Endothelial cell of umbilical vein (primary cell): Measurements from ENCODE around the gene ALDH1A2. TPM values are rescaled to one million over a fixed set of nuclear protein-coding genes. Genes with fewer than 3 reads are reported as not detected.

Experiments used
- BruUV-seq: library from RNA; stranded (reverse); fragments of 400-500 nt; replicated peaks from 2 replicates; lab custom pipeline; 2021; lab: Mats Ljungman, UMichigan
- CTCF ChIA-PET: fragments of 300-600, 350-600 bp; sonication (Branson Sonifier 250); formaldehyde crosslinking; loops from one replicate; lab custom pipeline; 2021; ENCODE audit warnings: antibody characterized with exemption, inconsistent platforms; lab: Charles Lee
- POLR2A ChIA-PET: fragments of 300-600, 350-600 bp; sonication (Branson Sonifier 250); formaldehyde crosslinking; loops from one replicate; lab custom pipeline; 2021; ENCODE audit warnings: antibody characterized with exemption, inconsistent platforms; lab: Charles Lee
- DNase-seq: peaks from one replicate; pipeline ENCODE4 v3.0.0-alpha.2; 2011; ENCODE audit warnings: low read depth, low spot score
- FAIRE-seq: peaks from 2 replicates; lab custom pipeline; 2011; peaks lifted over from hg19 to GRCh38; lab: Jason Lieb, UNC
- H2AFZ ChIP-seq: 2 replicates; pipeline ENCODE4 v1.6.0; 2012; ENCODE audit warnings: low read depth, low read length, control low read depth, inconsistent platforms
- H3K27ac ChIP-seq: 2 replicates; pipeline ENCODE4 v1.5.1; 2011; ENCODE audit warnings: low read depth, mild to moderate bottlenecking, control low read depth, low read length, moderate library complexity; ENCODE audit not compliant: insufficient read depth
- H3K27me3 ChIP-seq, 2 experiments: 2 replicates each; pipeline versions ENCODE4 v1.6.0 to v1.6.1; 2011; ENCODE audit warnings: low read length in 2 of 2, mixed read lengths in 1 of 2; ENCODE audit not compliant: control insufficient read depth in 2 of 2, insufficient read depth in 2 of 2
- H3K36me3 ChIP-seq, 2 experiments: 2 replicates in 1 of 2; 3 replicates in 1 of 2; pipeline ENCODE4 v1.5.1; 2011; ENCODE audit warnings: low read length in 2 of 2, mild to moderate bottlenecking in 1 of 2, moderate library complexity in 1 of 2; ENCODE audit not compliant: control insufficient read depth in 2 of 2, insufficient read depth in 2 of 2; ENCODE audit errors: extremely low read depth in 1 of 2
- H3K4me1 ChIP-seq: 3 replicates; pipeline ENCODE4 v1.5.1; 2011; ENCODE audit warnings: mild to moderate bottlenecking, low read length; ENCODE audit not compliant: control insufficient read depth, insufficient read depth; ENCODE audit errors: extremely low read depth
- H3K4me2 ChIP-seq: 2 replicates; pipeline ENCODE4 v1.6.1; 2011; ENCODE audit warnings: low read length, control low read depth, mixed read lengths; ENCODE audit not compliant: insufficient read depth
- H3K4me3 ChIP-seq, 3 experiments: fragments of 200-600 bp in 1 of 3; sonication (generic), shearing (Covaris generic) in 1 of 3; replicated peaks in 1 of 3; 2 replicates each; pipeline ENCODE4 v1.5.1; 2011 to 2016; ENCODE audit warnings: control low read depth in 3 of 3, low read length in 3 of 3, mild to moderate bottlenecking in 2 of 3, inconsistent platforms in 1 of 3, low read depth in 1 of 3, moderate library complexity in 1 of 3; ENCODE audit not compliant: insufficient read depth in 1 of 3
- H3K79me2 ChIP-seq: 2 replicates; pipeline ENCODE4 v1.6.0; 2012; ENCODE audit warnings: low read length, inconsistent platforms; ENCODE audit not compliant: control insufficient read depth, insufficient read depth
- H3K9ac ChIP-seq: replicated peaks from 2 replicates; pipeline ENCODE3; 2011; ENCODE audit warnings: low read length, control low read depth; ENCODE audit not compliant: insufficient read depth; ENCODE audit errors: extremely low read depth
- H3K9me1 ChIP-seq: replicated peaks from 3 replicates; pipeline ENCODE4 v1.6.0; 2011; ENCODE audit warnings: mild to moderate bottlenecking, low read length; ENCODE audit not compliant: control insufficient read depth, insufficient read depth; ENCODE audit errors: extremely low read depth
- H3K9me3 ChIP-seq: replicated peaks from 2 replicates; pipeline ENCODE4 v1.5.1; 2012; ENCODE audit warnings: low read length, inconsistent platforms; ENCODE audit not compliant: control insufficient read depth, insufficient read depth
- H4K20me1 ChIP-seq: replicated peaks from 2 replicates; pipeline ENCODE3; 2011; ENCODE audit warnings: mild to moderate bottlenecking, low read length; ENCODE audit not compliant: control insufficient read depth, insufficient read depth; ENCODE audit errors: extremely low read depth
- EZH2 ChIP-seq: IDR thresholded peaks from 2 replicates; pipeline ENCODE4 v1.6.1; 2012; ENCODE audit warnings: borderline replicate concordance, low read depth, mild to moderate bottlenecking, moderate library complexity, low read length, inconsistent platforms; ENCODE audit not compliant: severe bottlenecking
- FOS ChIP-seq: IDR thresholded peaks from 2 replicates; pipeline ENCODE4 v1.6.1; 2011; ENCODE audit warnings: mild to moderate bottlenecking, low read length, moderate library complexity, borderline replicate concordance; ENCODE audit not compliant: insufficient read depth
- GATA2 ChIP-seq: IDR thresholded peaks from 2 replicates; pipeline ENCODE4 v1.7.0; 2011; ENCODE audit warnings: low read depth, mild to moderate bottlenecking, moderate library complexity, mixed read lengths, low read length; ENCODE audit not compliant: insufficient read length, insufficient read depth
- JUN ChIP-seq: IDR thresholded peaks from 2 replicates; pipeline ENCODE4 v1.6.1; 2011; ENCODE audit warnings: borderline replicate concordance, low read depth; ENCODE audit not compliant: insufficient read length, insufficient read depth
- MYC ChIP-seq: IDR thresholded peaks from one replicate; pipeline ENCODE4 v1.6.1; 2011; ENCODE audit warnings: mild to moderate bottlenecking, low read depth, low read length
- POLR2A ChIP-seq: IDR thresholded peaks from 2 replicates; pipeline ENCODE4 v1.6.1; 2012; ENCODE audit warnings: low read depth, mild to moderate bottlenecking, control low read depth, low read length
- POLR2AphosphoS5 ChIP-seq: IDR thresholded peaks from 2 replicates; pipeline ENCODE4 v1.6.1; 2012; ENCODE audit warnings: low read depth, mild to moderate bottlenecking, control low read depth, low read length, moderate library complexity; ENCODE audit not compliant: insufficient read depth
- dilution Hi-C: fragments of 300-500 bp; cut with MboI; formaldehyde crosslinking; loops from one replicate; pipeline ENCODE4 v1.15.0; 2019; ENCODE audit warnings: low sequenced_read_pairs; ENCODE audit not compliant: extremely low pct_ligation_motif_present
- intact Hi-C: fragments of 100-400 bp; cut with micrococcal nuclease; formaldehyde crosslinking; loops from one replicate; pipeline ENCODE4 v1.10.0; 2022
- polyA plus RNA-seq, 4 experiments: library from polyadenylated mRNA; depleted of rRNA in 3 of 4; stranded (reverse) in 3 of 4; unstranded in 1 of 4; fragments of >200 nt; gene quantifications; 2 replicates each; pipeline versions ENCODE4 v1.2.1 to v1.2.3, GENCODE V29; 2011 to 2012; ENCODE audit warnings: missing spikeins in 1 of 4
- total RNA-seq: library from RNA; stranded (reverse); gene quantifications from 2 replicates; pipeline ENCODE4 v1.2.3, GENCODE V29; 2021
- TF ChIP-seq, protein P1 (sequence below), 2 donors: IDR thresholded peaks; 1 replicate in 1 of 2; 2 replicates in 1 of 2; pipeline ENCODE4 v1.5.1; 2011; ENCODE audit warnings: low read length in 2 of 2, mild to moderate bottlenecking in 2 of 2, moderate library complexity in 2 of 2, control low read depth in 1 of 2, inconsistent platforms in 1 of 2, low read depth in 1 of 2; ENCODE audit not compliant: insufficient read depth in 1 of 2; ENCODE audit errors: extremely low read depth in 1 of 2
- TF ChIP-seq, protein P2 (sequence below): IDR thresholded peaks from 2 replicates; pipeline ENCODE4 v1.6.1; 2011; ENCODE audit not compliant: insufficient read depth, insufficient read length

Gene ALDH1A2
- total and polyA plus RNA-seq, 2 donors (not counting 3 experiments of a cell fraction or from before 2014, with no cell fraction given), result 16.3 to 34.9 TPM

DNA sequence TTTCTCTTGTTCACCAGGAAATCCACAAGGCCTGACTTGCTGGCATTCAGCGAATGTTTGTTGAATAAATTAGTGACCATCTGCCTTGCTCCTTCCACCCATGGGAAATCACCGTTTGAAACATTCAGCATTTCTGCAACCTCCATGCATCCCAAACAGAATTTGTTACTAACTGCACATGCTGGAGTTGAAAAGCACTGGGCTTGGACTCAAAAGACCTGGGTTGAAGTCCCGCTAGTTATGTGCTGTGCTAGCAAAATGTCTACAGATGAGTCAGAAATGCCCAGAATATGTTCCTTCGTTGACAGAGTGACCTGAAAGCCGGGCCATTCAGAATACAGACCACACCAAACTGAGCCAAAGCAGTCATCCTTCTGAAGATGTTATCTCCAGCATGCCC is 144.6 kb downstream of the ALDH1A2 start:
- intact Hi-C loops, result loop anchor here (5.0 kb wide), 1 partner anchor 49 kb away; no protein-coding TSS in a partner anchor
- ChIA-PET CTCF (interaction anchor here (3.0 kb wide), 1 partner anchor 54 kb away, joined by 19 read pairs; no protein-coding TSS in a partner anchor), POLR2A (no interaction called here)
- no peak overlapping the region for H2AFZ ChIP-seq
- no peak overlapping the region for H3K4me2 ChIP-seq
- FAIRE-seq (peak; percentile 59), DNase-seq (peak; percentile 32)
- no peaks in the 10 kb centered on the region for H3K27me3 ChIP-seq
- H3K4me1 ChIP-seq, result peaks cover 39% of the 10 kb centered on the region
- no peak overlapping the region for H3K27ac ChIP-seq
- H3K9me3 ChIP-seq, result no peaks in the 10 kb centered on the region
- H3K9ac ChIP-seq, result no peak overlapping the region
- no peaks in the 10 kb centered on the region for H4K20me1 ChIP-seq
- no TSS peak for BruUV-seq
- H3K79me2 ChIP-seq, result no peaks in the 10 kb centered on the region
- TF ChIP-seq GATA2, result peak; percentile 48
- TF ChIP-seq POLR2A, result no peak
- no peak for TF ChIP-seq EZH2
- TF ChIP-seq MYC, result no peak
- no peak for TF ChIP-seq JUN
- TF ChIP-seq, protein P1, sequence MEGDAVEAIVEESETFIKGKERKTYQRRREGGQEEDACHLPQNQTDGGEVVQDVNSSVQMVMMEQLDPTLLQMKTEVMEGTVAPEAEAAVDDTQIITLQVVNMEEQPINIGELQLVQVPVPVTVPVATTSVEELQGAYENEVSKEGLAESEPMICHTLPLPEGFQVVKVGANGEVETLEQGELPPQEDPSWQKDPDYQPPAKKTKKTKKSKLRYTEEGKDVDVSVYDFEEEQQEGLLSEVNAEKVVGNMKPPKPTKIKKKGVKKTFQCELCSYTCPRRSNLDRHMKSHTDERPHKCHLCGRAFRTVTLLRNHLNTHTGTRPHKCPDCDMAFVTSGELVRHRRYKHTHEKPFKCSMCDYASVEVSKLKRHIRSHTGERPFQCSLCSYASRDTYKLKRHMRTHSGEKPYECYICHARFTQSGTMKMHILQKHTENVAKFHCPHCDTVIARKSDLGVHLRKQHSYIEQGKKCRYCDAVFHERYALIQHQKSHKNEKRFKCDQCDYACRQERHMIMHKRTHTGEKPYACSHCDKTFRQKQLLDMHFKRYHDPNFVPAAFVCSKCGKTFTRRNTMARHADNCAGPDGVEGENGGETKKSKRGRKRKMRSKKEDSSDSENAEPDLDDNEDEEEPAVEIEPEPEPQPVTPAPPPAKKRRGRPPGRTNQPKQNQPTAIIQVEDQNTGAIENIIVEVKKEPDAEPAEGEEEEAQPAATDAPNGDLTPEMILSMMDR (IDR thresholded peaks at IDR 0.05; ENCODE audit: extremely low read depth in 1 of 2, insufficient read depth in 1 of 2, low read depth in 1 of 2, low read length in 2 of 2), result no peak
- dilution Hi-C loops, result no loop called here
- H3K4me3 ChIP-seq, result no peak overlapping the region
- no peaks in the 10 kb centered on the region for H3K9me1 ChIP-seq
- no peaks in the 10 kb centered on the region for H3K36me3 ChIP-seq

DNA sequence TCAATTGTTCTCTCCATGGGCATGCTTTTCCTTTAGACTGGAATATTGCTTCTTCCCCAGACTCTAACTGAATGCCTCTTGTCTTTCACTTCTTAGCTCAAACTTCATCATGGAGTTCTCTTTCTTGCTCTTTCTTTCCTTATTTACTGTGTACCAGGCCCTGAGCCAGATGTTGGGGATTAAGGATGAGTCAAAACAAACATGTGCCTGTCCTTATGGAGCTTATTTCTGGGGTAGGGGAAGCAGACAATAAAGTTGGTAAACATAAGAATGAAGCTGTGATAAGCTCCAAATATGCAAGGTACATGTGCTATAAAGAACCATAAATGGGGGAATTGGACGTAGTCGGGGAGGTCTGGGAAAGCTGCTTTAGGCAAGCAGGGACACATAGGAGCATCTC is 145.8 kb downstream of the ALDH1A2 start:
- dilution Hi-C loops, result no loop called here
- H3K79me2 ChIP-seq, result no peaks in the 10 kb centered on the region
- POLR2A ChIA-PET, result no interaction called here

More for the DNA sequence above, 145.8 kb downstream of the ALDH1A2 start:
- CTCF ChIA-PET, result interaction anchor here (1.2 kb wide), 1 partner anchor 150 kb away, joined by 3 read pairs; no protein-coding TSS in a partner anchor
- Histone ChIP-seq H3K36me3 (no peaks in the 10 kb centered on the region), H3K9me3 (no peaks in the 10 kb centered on the region), H2AFZ (no peak overlapping the region), H3K9me1 (no peaks in the 10 kb centered on the region), H3K27ac (no peak overlapping the region), H3K4me2 (no peak overlapping the region), H4K20me1 (no peaks in the 10 kb centered on the region), H3K4me1 (peaks cover 39% of the 10 kb centered on the region), H3K27me3 (no peaks in the 10 kb centered on the region), H3K9ac (no peak overlapping the region), H3K4me3 (no peak overlapping the region)
- intact Hi-C loops, result loop anchor here (5.0 kb wide), 1 partner anchor 47 kb away; no protein-coding TSS in a partner anchor
- FAIRE-seq, result no peak
- no peak for DNase-seq
- no TSS peak for BruUV-seq
- TF ChIP-seq MYC, result no peak
- no peak for TF ChIP-seq EZH2
- TF ChIP-seq FOS, result no peak
- TF ChIP-seq POLR2A, result no peak
- TF ChIP-seq JUN, result no peak
- TF ChIP-seq, protein P2, sequence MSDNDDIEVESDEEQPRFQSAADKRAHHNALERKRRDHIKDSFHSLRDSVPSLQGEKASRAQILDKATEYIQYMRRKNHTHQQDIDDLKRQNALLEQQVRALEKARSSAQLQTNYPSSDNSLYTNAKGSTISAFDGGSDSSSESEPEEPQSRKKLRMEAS, result no peak
- TF ChIP-seq, protein P1 (IDR thresholded peaks at IDR 0.05; ENCODE audit: extremely low read depth in 1 of 2, insufficient read depth in 1 of 2, low read depth in 1 of 2, low read length in 2 of 2), result no peak
- no peak for TF ChIP-seq GATA2
- no peak for TF ChIP-seq POLR2AphosphoS5
